ENCODE results near the gene PKP2.

PKP2 gene

DNA sequence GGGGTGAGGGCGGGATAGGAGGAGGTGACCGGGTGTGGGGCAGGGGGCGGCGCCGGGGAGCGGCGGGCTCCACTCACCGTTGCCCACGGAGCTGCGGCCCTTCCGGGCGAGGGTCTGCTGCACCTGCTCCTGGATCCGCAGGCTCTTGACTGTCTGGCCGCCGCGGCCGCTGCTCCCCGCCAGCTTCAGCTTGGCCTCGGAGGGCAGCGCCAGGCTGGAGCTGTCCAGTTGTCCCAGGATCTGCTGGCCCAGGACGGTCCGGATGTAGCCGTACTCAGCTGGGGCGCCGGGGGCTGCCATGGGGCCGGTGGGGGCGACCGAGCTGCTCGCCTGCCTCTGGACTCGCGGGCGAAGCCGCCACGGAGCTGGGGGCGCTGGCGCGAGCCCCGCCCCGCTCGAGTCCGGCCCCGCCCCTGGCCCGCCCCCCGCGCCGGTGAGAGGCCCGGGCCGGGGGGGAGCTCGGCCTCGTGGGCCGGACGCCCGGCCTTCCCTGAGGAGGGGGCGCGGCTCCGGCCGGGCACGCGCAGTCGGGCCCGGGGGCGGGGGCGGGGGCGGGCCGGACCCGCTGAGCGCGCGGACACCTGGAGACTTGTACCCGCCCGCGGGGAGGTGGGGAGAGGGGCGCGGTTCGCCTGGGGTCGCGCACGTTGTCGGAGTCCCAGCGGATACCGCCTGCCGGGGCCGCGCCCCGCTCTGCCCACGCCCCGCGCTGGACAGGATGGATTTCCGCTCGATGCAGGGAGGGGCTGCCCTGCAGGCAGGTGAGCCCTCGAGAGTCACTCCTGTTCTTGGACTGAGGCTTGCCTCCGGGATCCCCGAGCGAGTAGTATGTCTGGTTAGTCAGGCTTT, at the start of gene PKP2:
PKP2 (minus strand) TSS at position 346 of the 849 bp plus-strand sequence; CDS start at position 300, 46 bp downstream.
- peak; percentile 2 for DNase-seq (ENCODE audit: low read depth)

DNA sequence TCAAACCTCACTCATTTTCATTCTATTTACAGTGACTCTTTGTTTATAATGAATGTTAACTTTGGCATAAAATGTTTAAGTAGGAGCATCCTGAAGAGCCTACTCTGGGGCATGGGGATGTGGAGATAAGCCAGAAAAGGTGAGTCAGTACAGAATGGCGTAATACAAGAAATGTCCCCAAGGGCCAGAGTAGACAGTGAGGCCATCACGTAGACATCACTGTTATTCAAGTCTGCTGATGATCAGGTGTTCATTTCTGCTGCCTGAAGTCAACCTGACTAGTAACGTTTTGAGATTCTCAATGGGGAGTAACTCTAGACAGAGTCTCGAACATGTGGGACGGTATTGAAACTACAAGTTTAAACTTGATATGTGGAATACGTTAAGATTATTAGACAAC, 47.6 kb upstream of the PKP2 start:
- DNase-seq (ENCODE audit: low read depth) = no peak

DNA sequence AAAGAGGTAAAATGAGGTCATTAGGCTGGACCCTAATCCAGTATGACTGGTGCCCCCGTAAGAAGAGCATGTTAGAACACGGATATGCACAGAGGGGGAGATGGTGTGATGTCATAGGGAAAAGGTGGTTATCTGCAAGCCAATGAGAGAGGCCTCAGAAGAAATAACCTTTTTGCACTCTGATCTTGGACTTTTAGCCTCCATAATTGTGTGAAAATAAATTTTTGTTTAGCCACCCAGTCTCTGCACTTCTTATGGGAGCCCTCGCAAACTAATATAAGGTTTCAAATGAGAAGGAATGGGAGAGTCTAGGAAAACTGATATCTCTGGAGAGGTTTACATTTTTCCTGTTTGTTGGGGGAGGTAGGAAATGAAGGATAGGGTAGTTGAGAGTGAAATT, 43.2 kb upstream of the PKP2 start:
- no peak for DNase-seq (ENCODE audit: low read depth)

DNA sequence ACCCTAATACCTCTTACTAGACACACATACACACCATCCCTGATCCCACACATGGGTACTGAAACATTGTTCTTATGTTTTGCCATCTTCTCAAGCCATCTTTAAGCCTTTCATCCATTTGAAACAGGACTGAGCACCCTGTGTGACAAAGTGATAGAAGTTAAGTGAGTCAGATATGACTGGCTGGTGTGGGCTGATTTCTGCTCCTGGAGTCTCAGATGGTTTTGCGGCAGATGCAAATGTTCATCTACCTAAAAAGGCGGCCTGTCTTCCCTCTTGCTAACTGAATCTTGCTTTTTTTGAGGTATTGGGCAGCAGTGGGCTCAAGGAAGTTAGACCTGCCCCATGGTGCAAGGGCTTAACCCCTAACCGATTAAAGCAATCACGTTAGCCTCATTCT, 30.4 kb upstream of the PKP2 start:
- DNase-seq (ENCODE audit: low read depth) = no peak

DNA sequence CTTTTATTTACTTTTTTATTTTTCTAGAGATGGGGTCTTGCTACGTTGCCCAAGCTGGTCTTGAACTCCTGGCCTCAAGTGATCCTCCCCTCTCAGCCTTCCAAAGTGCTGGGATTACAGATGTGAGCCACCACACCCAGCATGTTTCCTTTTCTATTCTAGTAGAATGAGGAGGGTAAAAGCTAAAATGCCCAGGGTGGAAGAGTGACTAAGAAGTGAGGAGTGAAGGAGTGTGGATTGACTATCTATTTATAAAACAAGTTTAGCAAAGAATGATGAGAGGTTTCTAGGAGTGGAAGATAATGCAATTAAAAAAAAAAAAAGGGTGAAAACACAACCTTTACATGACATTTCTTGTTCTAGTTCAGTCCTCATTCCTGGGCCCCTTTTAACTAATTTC, 29.8 kb upstream of the PKP2 start:
- DNase-seq (ENCODE audit: low read depth) = no peak

DNA sequence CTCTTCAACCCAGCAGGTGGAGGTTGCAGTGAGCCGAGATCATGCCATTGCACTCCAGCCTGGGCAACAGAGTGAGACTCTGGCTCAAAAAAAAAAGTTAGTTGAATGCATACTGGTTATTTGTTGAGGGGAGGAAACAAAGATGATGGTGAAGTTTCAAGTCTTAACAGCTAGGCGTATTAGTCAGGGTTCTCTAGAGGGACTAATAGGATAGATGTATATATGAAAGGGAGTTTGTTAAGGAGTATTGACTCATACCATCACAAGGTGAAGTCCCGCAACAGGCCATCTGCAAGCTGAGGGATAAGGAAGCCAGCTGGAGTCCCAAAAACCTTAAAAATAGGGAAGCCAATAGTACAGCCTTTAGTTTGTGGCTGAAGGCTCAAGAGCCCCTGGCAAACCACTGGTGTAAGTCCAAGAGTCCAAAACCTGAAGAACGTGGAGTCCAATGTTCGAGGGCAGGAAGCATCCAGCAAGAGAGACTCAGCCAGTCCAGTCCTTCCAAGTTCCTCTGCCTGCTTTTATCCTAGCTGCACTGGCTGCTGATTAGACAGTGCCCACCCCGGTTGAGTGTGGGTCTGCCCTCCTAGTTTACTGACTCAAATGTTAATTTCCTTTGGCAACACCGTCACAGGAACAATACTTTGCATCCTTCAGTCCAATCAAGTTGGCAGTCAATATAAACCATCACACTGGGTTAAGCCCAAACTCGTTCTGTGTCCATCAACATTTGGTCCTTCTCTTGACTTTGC, 26.1 kb upstream of the PKP2 start:
- DNase-seq (ENCODE audit: low read depth) = no peak

DNA sequence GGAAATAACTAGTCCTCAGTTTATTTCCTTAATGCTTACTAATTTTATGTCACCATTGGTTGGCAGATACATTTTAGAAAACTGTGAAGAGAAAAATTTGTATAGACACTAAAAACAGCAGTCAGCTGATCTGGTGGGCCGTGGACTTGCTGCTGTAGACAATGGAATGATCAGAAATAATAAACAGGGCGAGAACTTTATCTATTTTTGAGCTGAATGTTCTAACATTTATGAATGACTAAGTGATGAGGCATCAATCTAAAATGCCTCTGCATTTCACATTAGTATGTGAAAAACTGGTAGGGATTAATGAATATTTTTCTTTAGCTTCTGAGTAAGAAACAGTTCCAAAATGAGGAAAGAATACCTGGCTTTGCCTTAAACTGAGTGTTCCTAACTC, 24.8 kb upstream of the PKP2 start:
- no peak for DNase-seq (ENCODE audit: low read depth)

DNA sequence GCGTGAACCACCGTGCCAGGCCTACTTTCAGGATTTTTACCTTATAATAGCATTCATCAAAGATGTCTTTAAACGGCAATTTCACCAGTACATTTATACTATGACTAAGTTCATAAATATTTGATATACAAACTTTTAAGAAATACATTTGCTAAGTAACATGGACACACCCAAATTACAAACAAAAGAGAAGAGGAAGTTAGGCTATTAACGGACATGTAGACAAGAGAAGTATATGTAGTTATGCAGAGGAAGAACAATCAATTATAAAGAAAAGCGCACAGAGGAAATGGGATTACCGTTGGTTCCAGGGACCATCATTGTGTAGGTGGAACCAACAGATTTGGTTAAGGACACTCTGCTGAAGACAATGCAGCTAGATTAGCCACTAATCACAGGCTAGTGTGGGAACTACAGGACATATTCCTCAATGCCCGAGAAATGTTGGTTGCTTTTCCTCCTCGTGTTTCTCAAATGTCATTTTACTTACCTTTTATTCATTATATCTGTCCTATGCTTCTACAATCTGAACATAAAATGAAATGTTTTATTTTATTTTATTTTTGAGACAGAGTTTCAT, 24.0 kb upstream of the PKP2 start:
- DNase-seq (ENCODE audit: low read depth) = no peak

DNA sequence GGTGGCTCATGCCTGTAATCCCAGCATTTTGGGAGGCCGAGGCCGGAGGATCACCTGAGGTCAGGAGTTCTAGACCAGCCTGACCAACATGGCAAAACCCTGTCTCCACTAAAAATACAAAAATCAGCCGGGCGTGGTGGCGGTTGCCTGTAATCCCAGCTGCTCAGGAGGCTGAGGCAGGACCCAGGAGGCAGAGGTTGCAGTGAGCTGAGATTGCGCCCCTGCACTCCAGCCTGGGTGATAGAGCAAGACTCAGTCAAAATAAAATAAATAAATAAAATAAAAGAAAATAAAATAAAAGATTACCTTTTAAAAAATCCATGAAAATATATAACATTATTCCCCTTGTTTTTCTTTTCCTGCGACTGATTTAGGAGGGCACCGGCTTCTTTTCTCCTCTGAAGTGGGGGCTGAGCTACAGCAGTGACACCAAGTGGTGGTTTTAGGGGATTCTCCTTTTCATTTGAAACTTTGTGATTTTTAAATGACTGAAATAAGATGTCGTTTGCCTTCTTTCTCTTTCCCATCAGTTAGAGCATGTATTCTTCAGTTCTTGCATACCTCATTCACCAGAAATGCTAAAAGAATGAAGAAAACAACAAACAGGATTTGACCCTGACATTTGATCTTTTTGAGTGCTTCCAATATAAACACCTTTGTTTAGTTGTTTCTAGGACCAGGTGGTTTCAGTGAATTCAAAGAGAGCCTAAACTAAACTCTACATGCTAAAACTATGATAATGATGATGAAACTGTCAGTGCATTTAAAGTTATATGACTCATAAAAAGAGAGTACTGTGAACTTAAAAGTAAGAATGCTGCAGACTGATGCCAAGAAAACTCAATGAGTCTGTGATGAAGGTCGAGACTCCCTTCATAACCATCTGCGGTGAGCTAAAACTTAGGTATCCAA, 22.6 kb upstream of the PKP2 start:
- no peak for DNase-seq (ENCODE audit: low read depth)

DNA sequence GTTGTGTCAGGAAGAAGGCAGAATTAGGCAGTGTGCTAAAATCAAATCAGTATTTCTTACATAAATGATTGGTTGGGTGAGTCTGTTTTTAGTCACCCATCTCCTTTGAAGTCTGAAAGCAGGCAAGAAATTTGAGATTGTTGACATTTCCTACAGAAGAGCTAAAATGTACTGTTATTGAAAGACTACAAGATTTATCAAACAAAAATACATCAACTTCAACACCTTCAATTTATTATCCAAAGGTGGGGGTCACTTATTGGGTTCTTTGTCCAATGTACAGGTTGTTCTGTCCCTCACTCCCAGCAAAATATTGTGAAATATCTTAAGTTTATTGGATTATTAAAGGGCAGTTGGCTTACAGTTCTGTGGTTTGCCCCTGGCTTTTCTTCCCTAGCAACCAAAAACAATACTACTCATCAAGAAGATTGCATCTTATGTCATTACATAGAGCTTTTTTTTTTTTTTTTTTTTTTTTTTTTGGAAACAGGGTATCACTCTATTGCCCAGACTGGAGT, 20.6 kb upstream of the PKP2 start:
- DNase-seq (ENCODE audit: low read depth) = no peak

DNA sequence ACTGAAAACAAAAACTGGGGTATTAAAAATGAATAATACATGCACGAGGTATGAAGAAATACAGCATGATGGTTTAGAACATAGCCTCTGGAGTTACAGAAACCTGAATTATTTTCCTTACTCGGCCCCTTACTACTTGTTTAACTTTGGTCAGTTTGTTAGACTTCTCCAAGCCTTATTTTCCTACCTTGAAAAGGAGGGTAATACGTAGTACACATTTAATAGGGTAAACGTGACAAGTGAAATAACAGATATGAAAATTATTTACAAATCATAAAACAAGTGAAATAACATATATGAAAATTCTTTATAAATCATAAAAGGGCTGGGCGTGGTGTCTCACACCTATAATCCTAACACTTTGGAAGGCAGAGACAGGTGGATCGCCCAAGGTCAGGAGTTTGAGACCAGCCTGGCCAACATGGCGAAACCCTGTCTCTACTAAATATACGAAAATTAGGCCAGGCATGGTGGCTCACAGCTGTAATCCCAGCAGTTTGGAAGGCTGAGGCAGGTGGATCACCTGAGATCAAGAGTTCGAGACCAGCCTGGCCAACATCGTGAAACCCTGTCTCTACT, 11.4 kb upstream of the PKP2 start:
- no peak for DNase-seq (ENCODE audit: low read depth)

DNA sequence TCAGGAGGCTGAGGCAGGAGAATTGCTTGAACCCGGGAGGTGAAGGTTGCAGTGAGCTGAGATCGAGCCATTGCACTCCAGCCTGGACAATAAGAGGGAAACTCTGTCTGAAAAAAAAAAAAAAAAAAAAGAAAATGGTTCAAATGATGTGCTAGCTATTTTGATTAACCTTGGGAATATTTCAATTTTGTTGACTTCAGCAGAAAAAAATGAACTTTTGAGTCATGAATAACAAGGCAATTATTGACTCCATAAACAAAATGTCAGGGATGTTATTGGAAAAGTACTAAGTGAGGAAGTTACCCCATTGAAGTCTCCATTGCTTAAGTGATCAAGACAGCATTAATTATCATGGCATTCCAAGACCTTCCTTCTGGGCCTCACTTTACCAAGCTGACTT, 10.6 kb upstream of the PKP2 start:
- DNase-seq (ENCODE audit: low read depth) = no peak

DNA sequence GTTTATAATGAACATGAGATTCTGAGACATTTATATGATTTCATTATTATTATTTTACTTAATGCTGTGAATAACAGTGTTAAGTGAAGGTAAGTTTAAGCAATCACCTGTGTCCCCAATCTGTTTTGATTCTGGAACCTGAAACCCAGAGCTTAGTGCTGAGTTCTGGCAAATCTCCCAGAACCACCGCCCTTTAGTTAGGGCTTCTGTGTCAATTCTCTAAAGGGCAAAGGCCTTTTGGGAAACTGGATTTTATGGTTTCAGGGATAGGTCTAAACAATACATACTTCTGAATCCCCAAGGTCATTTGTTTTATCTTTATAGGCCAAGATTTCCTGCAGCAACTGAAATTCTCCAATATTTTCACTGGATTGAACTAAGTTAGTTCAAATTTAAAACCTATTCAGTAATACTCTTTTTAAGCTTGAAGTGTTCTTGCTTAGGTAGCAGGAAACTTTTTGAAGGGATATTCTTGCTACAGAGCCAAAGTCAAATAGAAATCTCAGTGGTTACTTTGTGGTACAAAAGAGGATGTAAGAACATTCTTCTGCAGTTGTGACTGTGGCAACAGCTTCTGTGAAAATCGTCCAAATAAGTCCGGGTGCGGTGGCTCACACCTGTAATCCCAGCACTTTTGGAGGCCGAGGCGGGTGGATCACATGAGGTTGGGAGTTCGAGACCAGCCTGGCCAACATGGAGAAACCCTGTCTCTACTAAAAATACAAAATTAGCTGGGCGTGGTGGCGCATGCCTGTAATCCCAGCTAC, 10.0 kb upstream of the PKP2 start:
- no peak for DNase-seq (ENCODE audit: low read depth)

DNA sequence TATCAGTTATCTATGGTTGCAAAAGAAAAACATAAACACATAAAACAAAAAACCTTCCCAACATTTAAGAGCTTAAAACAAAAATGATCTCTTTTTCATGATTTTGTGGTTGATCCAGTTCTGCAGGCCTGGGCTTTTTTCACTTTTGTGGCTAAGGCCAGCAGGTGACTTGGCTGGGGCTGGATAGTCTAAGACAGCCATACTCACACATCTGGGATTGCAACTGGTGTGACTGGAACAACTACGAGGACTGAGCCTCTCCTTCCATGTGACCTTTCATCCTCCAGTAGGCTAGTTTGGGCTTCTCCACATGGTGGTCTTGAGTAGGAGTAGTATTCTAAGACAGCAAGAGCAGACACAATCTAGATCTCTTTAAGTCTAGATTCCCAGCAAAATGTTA, 7.2 kb upstream of the PKP2 start:
- no peak for DNase-seq (ENCODE audit: low read depth)

DNA sequence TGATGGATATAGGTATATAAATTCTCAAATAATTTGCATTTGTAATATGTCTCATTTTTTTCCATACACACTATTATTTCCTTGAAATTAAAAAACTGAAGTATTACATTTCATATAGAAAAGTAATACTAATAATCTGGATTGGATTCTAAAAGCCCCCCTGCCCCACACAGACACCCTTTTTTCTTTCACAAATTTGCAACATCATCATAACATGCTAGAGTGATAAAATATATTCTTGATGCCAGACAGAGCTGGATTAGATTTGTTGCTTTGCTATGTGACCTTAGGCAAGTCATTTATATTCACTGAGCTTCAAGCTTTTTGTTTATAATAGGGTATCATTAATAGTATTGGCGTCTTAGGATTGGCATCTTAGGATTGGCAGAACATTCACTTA, 6.7 kb upstream of the PKP2 start:
- no peak for DNase-seq (ENCODE audit: low read depth)

DNA sequence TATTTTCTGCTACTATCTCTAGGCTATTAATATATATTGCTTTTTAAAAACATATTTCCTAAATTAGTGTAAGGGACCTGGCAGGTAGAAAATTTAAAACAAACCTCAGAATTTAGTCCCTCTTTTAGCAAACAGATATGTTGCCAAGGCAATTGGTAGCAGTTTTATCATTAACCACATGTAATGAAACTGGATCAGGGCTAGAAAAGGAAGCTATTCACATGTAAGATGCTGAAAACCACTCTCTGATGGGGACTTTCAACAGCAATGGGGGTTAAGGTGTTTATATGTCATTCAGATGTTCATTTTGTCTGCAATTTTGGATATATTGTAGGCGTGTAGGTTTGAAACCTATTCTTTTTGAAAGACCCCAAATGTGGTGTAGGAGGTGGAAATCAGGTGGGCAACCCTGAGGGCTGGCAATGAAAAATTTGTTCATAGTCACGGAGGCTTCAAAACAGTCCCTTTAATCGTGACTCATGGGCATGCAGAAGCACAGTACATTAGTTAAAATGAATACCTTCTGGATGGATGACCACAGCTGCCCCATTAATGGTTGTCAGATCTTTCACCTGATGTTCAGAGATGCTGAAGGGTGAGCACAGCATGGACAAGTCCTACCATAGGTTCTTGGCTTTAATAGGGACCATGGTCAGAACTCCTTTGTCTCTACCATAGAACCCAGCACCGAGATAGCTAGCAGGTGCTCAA, 5.9 kb upstream of the PKP2 start:
- no peak for DNase-seq (ENCODE audit: low read depth)

DNA sequence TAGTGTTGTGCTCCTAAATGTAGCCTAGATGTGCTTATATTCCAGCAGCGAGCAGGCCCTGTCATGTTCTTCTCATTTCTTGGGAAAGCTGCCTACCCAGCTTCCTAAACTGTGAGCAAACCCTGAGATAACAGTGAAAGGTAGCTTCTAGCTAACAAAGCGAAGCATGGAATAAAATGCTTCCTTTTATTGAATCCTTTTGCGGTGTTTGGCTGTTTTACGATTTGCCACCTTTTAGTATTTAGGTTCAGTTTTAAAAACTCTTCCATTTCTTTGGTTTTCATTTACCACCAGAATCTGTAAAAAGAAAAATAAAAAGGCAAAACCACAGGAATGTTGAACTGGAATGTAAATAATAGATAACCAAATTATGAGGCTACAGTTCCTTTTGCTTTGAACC, 5.0 kb upstream of the PKP2 start:
- no peak for DNase-seq (ENCODE audit: low read depth)

DNA sequence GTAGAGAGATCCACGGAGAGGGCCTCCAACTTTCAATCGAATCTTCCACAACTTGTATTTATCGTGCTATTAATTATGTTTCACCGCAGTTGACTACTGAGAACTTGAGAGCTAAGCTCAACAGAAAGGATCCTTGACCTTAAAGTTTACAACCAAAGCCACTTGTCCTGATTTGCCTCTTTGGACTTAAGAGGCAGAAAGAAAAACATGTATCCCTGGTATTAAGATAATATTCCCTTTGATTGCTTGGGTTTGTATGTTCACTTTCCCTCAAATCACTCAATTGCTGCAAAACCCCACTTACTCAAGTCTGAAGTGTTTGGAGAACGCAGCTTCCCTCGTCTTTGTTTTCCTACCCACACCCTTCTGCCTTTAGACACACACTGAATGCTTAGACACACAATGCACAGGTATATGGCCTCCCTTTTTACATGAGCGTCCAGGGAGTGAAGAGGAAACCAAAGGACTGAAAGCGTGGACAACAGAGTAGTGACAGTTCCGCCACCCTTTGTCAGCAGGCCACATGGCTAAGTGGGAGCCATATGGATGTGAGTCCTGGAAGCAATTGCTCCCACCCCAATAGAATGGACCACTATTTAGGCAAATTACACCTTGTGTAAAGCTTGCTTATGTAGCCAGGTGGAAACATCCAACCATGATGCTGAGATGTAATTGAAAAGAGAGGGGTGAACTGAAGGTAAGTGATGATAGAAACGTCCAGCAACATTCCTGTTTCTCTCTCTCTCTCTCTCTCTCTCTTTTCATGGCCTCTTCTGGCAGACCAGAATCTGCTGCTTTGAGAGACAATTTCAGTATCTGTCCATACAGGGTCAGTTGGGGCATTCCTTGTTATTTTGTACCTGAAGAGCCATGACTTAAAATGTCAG, 1.4 kb upstream of the PKP2 start:
- no peak for DNase-seq (ENCODE audit: low read depth)

DNA sequence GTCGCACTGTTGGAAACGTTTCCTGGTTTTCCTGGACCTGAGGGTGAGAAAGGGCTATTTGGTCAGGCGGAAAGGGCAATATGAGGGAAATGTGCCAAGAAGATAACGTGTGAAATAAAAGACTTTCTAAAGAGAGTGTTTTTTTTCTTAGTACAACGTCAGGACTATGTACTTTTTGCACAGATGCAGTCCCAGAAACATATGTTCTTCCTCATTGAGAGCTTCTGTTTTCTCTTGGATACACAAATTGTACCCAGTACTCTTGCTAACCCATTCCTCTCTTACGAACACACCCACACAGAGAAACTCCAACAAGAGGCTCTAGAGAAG, 669 bp upstream of the PKP2 start:
- no peak for DNase-seq (ENCODE audit: low read depth)
